Muscle of arm (tissue), 12 donors: ENCODE data around the gene GLTP. TPM values are rescaled to one million over a fixed set of nuclear protein-coding genes. Genes with fewer than 3 reads are reported as not detected.
A peak's percentile ranks its signal among the peaks of the same experiment; 100 is the strongest.

ENCODE experiments used
- DNase-seq: peaks from one replicate; pipeline ENCODE4 v3.0.0-alpha.2; 2013
- polyA plus RNA-seq, 12 donors: library from polyadenylated mRNA; unstranded; fragments of 120-200 nt; gene quantifications; one replicate each; pipeline ENCODE4 v1.2.1, GENCODE V29; 2013; ENCODE audit not compliant: insufficient read length in 12 of 12

The GLTP gene
- polyA plus RNA-seq, 12 donors = 21.7 to 91.1 (median 23.4) TPM; not detected in 1

GRCh38 chr12:109824731-109825130 is 55.6 kb downstream of the GLTP start:
- no peak for DNase-seq

- no peak for DNase-seq
Observed at GRCh38 chr12:109822951-109823411, 57.4 kb downstream of the GLTP start.

- no peak for DNase-seq
Observed at GRCh38 chr12:109822416-109822815, 57.9 kb downstream of the GLTP start.

- no peak for DNase-seq
Observed at GRCh38 chr12:109821968-109822367, 58.4 kb downstream of the GLTP start.

- no peak for DNase-seq
Observed at GRCh38 chr12:109820816-109821381, 59.4 kb downstream of the GLTP start.

GRCh38 chr12:109818905-109819500 is 61.3 kb downstream of the GLTP start:
- no peak for DNase-seq

- no peak for DNase-seq
Observed at GRCh38 chr12:109818253-109818652, 62.1 kb downstream of the GLTP start.

- DNase-seq = no peak
Observed at GRCh38 chr12:109817627-109818231, 62.6 kb downstream of the GLTP start.

GRCh38 chr12:109816870-109817269 is 63.5 kb downstream of the GLTP start:
- DNase-seq = no peak

GRCh38 chr12:109815757-109816617 is 64.4 kb downstream of the GLTP start:
- DNase-seq = no peak

GRCh38 chr12:109815225-109815624 is 65.1 kb downstream of the GLTP start:
- DNase-seq = no peak

- DNase-seq = no peak
Observed at GRCh38 chr12:109814600-109815150, 65.7 kb downstream of the GLTP start.

GRCh38 chr12:109813810-109814416 is 66.4 kb downstream of the GLTP start:
- no peak for DNase-seq

- no peak for DNase-seq
Observed at GRCh38 chr12:109811624-109811995, 68.7 kb downstream of the GLTP start.

GRCh38 chr12:109810954-109811623 is 69.3 kb downstream of the GLTP start:
- no peak for DNase-seq

GRCh38 chr12:109808876-109809646 is 71.3 kb downstream of the GLTP start:
- no peak for DNase-seq

- DNase-seq = no peak
Observed at GRCh38 chr12:109807954-109808643, 72.2 kb downstream of the GLTP start.

- DNase-seq = peak; percentile 70
Observed at GRCh38 chr12:109804820-109805761, 75.2 kb downstream of the GLTP start.

- no peak for DNase-seq
Observed at GRCh38 chr12:109803678-109804077, 76.7 kb downstream of the GLTP start.
